Neutrophil (primary cell): Measurements from ENCODE around the gene DRC7.
A peak's percentile ranks its signal among the peaks of the same experiment; 100 is the strongest.

Source experiments
- H3K27ac ChIP-seq: fragments of 200-600 bp; sonication (generic); 2 replicates; pipeline ENCODE4 v1.5.1; 2016; ENCODE audit warnings: mild to moderate bottlenecking, moderate library complexity
- H3K27me3 ChIP-seq: fragments of 200-600 bp; sonication (generic); 2 replicates; pipeline ENCODE4 v1.6.0; 2016; ENCODE audit warnings: mild to moderate bottlenecking
- H3K36me3 ChIP-seq: fragments of 200-600 bp; sonication (generic); 2 replicates; pipeline ENCODE4 v1.5.1; 2017
- H3K4me1 ChIP-seq, 2 experiments: fragments of 200-600 bp in 1 of 2; sonication (generic) in 1 of 2; 1 replicate in 1 of 2; 2 replicates in 1 of 2; pipeline versions ENCODE4 v1.5.1 to v1.6.1; 2013 to 2016; ENCODE audit warnings: low read depth in 1 of 2, low read length in 1 of 2, mild to moderate bottlenecking in 1 of 2, moderate library complexity in 1 of 2; ENCODE audit not compliant: control insufficient read depth in 1 of 2, insufficient read depth in 1 of 2
- H3K4me3 ChIP-seq, 2 experiments: fragments of 200-600 bp in 1 of 2; sonication (generic) in 1 of 2; 1 replicate in 1 of 2; 2 replicates in 1 of 2; pipeline ENCODE4 v1.5.1; 2013 to 2016; ENCODE audit warnings: low read depth in 1 of 2, low read length in 1 of 2, mild to moderate bottlenecking in 1 of 2, moderate library complexity in 1 of 2
- H3K9me3 ChIP-seq: fragments of 200-600 bp; sonication (generic); 2 replicates; pipeline ENCODE4 v1.5.1; 2016
- TF ChIP-seq, protein P1 (sequence below): fragments of 200-600 bp; sonication (generic); IDR thresholded peaks from 2 replicates; pipeline ENCODE4 v1.5.1; 2016; ENCODE audit warnings: antibody characterized with exemption

DRC7 gene

DNA sequence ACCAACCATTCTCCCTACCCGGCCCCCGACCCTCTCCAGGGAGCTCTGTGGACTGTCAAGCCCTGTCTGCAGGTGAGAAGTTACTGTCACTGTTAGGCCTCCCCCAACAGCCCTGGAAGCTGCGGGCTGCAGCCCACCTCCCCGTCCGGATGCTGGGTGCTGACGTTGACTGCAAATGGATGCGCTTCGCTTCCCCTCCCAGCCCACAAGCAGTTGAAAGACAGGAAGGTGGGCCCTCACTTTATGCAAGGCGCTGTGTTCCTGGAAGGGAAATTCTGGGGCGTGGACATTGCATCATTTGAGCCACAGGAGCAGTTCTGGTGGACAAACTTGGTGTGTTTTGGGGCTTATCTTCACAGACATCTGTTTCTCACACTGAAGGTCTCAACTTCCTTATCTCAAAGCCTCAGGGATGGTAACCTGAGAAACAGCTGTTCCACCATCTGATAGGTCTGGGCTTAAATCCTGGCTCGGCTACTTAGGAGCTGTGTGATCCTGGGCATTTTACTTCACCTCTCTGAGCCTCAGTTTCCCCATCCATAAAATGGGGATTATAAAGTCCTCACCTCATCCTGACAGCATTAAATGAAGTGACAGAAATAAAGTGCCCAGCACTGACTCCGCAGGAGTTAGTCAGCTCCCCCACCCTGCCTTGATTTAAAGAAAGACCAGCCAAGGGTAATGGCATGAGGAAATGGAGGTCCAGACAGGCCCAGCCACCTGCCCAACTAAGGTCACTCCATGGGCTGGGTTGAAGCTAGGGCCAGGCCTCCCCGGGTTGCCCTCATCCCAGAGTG, 4.6 kb upstream of the DRC7 start:
- Histone ChIP-seq H3K36me3 (peaks cover 55% of the 10 kb centered on the region), H3K27ac (peak overlapping the region; percentile 96), H3K9me3 (no peaks in the 10 kb centered on the region), H3K4me1 (peaks cover 81 to 83% of the 10 kb centered on the region in 2 experiments), H3K4me3 (peak overlapping the region; percentile 9 to 49), H3K27me3 (no peaks in the 10 kb centered on the region)
- TF ChIP-seq, protein P1, sequence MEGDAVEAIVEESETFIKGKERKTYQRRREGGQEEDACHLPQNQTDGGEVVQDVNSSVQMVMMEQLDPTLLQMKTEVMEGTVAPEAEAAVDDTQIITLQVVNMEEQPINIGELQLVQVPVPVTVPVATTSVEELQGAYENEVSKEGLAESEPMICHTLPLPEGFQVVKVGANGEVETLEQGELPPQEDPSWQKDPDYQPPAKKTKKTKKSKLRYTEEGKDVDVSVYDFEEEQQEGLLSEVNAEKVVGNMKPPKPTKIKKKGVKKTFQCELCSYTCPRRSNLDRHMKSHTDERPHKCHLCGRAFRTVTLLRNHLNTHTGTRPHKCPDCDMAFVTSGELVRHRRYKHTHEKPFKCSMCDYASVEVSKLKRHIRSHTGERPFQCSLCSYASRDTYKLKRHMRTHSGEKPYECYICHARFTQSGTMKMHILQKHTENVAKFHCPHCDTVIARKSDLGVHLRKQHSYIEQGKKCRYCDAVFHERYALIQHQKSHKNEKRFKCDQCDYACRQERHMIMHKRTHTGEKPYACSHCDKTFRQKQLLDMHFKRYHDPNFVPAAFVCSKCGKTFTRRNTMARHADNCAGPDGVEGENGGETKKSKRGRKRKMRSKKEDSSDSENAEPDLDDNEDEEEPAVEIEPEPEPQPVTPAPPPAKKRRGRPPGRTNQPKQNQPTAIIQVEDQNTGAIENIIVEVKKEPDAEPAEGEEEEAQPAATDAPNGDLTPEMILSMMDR, result peak; percentile 20

DNA sequence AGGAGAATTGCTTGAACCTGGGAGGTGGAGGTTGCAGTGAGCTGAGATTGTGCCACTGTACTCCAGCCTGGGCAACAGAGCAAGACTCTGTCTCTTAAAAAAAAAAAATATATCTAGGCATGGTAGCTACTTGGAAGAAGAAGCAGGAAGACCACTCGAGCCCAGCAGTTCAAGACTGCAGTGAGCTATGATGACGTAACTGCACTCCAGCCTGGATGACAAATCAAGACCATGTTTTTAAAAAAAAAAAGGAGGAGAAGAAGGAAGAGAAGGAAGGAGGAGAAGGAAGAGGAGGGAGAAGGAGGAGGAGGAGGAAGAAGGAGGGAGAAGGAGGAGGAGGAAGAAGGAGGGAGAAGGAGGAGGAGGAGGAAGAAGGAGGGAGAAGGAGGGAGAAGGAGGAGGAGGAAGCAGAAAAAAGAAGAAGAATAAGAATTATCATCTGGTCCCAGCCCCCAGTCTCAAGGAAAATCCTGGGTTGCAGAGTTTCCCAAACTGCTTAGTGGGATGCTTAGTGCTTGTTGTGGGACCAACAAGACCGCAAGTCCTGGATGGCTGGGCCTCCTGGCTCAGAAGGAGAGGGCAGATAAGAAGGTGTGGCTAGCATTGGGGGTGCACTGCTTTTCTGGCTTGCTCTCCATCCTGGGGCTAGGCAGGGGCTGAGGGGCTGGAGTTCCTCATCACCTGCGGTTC, 3.7 kb upstream of the DRC7 start:
- Histone ChIP-seq H3K27ac (peak overlapping the region; percentile 96), H3K4me3 (peak overlapping the region in 1 of 2 experiments; percentile 49), H3K9me3 (no peaks in the 10 kb centered on the region), H3K4me1 (peaks cover 90 to 92% of the 10 kb centered on the region in 2 experiments), H3K36me3 (peaks cover 45% of the 10 kb centered on the region), H3K27me3 (no peaks in the 10 kb centered on the region)
- TF ChIP-seq, protein P1, result no peak

DNA sequence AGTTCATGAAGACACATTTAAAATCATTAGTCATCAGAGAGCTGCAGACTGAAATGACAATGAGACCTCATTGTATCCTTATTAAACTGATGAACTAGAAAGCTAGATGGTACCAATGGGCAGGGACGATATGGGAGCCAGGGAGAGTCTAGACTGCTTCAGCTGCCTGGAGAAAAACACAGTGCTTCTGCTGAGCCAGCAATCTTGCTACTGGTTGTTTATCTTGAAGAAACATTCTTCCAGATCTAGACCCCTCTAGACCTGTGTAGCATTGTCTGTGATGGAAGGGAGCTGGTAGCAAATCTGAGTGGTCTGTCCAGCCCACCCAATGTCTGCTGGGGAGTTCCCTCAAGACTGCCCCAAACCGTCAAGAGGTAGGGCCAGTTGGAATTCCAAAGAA, 2.0 kb upstream of the DRC7 start:
- no peak overlapping the region for H3K4me3 ChIP-seq
- H3K27me3 ChIP-seq, result no peaks in the 10 kb centered on the region
- H3K9me3 ChIP-seq, result no peaks in the 10 kb centered on the region
- H3K4me1 ChIP-seq, result peaks cover 78 to 80% of the 10 kb centered on the region in 2 experiments
- H3K36me3 ChIP-seq, result peaks cover 28% of the 10 kb centered on the region
- TF ChIP-seq, protein P1, result no peak
- H3K27ac ChIP-seq, result peak overlapping the region; percentile 96

DNA sequence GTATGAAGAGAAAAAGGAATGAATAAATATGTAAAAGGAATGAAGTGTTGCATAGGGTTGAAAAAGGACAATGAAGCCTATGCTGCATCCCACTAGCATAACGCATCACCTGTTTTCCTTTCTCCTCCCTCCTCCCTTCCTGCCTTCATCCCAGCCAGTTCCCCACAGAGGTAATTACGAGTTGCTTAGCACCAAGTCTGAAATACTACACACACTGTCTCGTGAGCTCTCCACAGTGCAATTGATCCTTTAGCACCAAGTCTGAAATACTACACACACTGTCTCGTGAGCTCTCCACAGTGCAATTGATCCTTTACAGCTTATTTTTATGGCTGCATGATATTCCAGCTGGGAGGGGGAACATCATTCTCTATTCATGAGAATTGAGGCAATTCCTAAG, 1.1 kb upstream of the DRC7 start:
- Histone ChIP-seq H3K4me3 (no peak overlapping the region), H3K9me3 (no peaks in the 10 kb centered on the region), H3K36me3 (peaks cover 20% of the 10 kb centered on the region), H3K27ac (peak overlapping the region; percentile 96), H3K27me3 (no peaks in the 10 kb centered on the region), H3K4me1 (peaks cover 69 to 71% of the 10 kb centered on the region in 2 experiments)
- TF ChIP-seq, protein P1, result no peak

DNA sequence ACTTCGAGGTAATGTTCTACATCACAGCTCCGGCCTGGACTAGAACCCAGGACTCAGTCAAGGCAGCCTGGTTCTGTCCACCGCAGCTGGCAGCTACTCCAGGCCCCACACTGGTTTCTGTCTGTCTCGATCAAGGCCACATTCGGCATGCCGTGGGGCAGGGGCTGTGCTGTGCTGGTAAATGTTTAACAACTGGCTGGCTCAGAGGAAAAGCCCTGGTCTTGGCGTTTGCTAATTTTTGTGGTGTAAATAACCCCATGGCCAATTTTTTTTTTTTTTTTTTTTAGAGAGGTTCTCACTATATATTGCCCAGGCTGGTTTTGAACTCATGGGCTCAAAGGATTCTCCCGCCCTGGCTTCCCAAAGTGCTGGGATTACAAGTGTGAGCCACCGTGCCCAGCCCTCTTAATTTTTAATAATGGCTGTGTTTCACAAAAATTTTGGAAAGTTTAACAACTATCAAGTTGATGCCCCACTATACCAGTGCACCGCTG, 328 bp upstream of the DRC7 start:
- peak overlapping the region; percentile 50 to 56 for H3K4me3 ChIP-seq
- TF ChIP-seq, protein P1, result no peak
- peaks cover 62 to 64% of the 10 kb centered on the region in 2 experiments for H3K4me1 ChIP-seq
- no peaks in the 10 kb centered on the region for H3K9me3 ChIP-seq
- H3K27me3 ChIP-seq, result no peaks in the 10 kb centered on the region
- peak overlapping the region; percentile 96 for H3K27ac ChIP-seq
- peaks cover 13% of the 10 kb centered on the region for H3K36me3 ChIP-seq
